HepG2 (cell line): Measurements from ENCODE around the gene CELA2B. TPM values are rescaled to one million over a fixed set of nuclear protein-coding genes. Genes with fewer than 3 reads are reported as not detected.

ENCODE experiments used
- ARHGAP35 ChIP-seq: sonication (generic); formaldehyde crosslinking; IDR thresholded peaks from 2 replicates; pipeline ENCODE4 v1.9.0; 2022; ENCODE audit warnings: mild to moderate bottlenecking, inconsistent platforms, moderate library complexity, missing genetic modification reagents, borderline replicate concordance
- ARID2 ChIP-seq: sonication (generic); formaldehyde crosslinking; IDR thresholded peaks from 2 replicates; pipeline ENCODE4 v1.8.1; 2022; ENCODE audit warnings: mild to moderate bottlenecking, missing genetic modification reagents, borderline replicate concordance
- ASH2L ChIP-seq: fragments of 300-600, 200-600 bp; sonication (generic); IDR thresholded peaks from 2 replicates; pipeline ENCODE4 v1.7.0; 2017; ENCODE audit warnings: low read depth, mild to moderate bottlenecking, moderate library complexity, mixed read lengths, low read length; ENCODE audit not compliant: insufficient read length
- ATF1 ChIP-seq: IDR thresholded peaks from 2 replicates; pipeline ENCODE4 v1.6.1; 2016; ENCODE audit warnings: mild to moderate bottlenecking, control low read depth
- GATAD1 ChIP-seq: IDR thresholded peaks from 2 replicates; pipeline ENCODE4 v1.6.1; 2016; ENCODE audit warnings: missing genetic modification reagents, missing compliant biosample characterization
- HOXA3 ChIP-seq: sonication (generic); formaldehyde crosslinking; IDR thresholded peaks from 2 replicates; pipeline ENCODE4 v1.5.0; 2020; ENCODE audit warnings: missing genetic modification reagents
- ISX ChIP-seq: sonication (generic); formaldehyde crosslinking; conservative IDR thresholded peaks from 2 replicates; pipeline ENCODE4 v1.5.0; 2020; ENCODE audit warnings: missing genetic modification reagents
- MLLT10 ChIP-seq: sonication (generic); formaldehyde crosslinking; IDR thresholded peaks from 2 replicates; pipeline ENCODE4 v1.4.0; 2020; ENCODE audit warnings: missing genetic modification reagents
- MYNN ChIP-seq: sonication (generic); formaldehyde crosslinking; IDR thresholded peaks from 2 replicates; pipeline ENCODE4 v1.4.0; 2020; ENCODE audit warnings: mild to moderate bottlenecking, low read depth, missing genetic modification reagents
- RNF2 ChIP-seq: fragments of 450-650 bp; conservative IDR thresholded peaks from 2 replicates; pipeline ENCODE4 v1.6.1; 2016; ENCODE audit warnings: low read depth
- SALL1 ChIP-seq: sonication (generic); formaldehyde crosslinking; IDR thresholded peaks from 2 replicates; pipeline ENCODE4 v1.8.0; 2022; ENCODE audit warnings: mild to moderate bottlenecking, missing genetic modification reagents
- TBX2 ChIP-seq: sonication (generic); formaldehyde crosslinking; IDR thresholded peaks from 2 replicates; pipeline ENCODE4 v1.5.0; 2020; ENCODE audit warnings: missing genetic modification reagents, mild to moderate bottlenecking, borderline replicate concordance
- ZMAT5 ChIP-seq: sonication (generic); formaldehyde crosslinking; IDR thresholded peaks from 2 replicates; pipeline ENCODE4 v1.5.0; 2020; ENCODE audit warnings: mild to moderate bottlenecking, low read depth, missing genetic modification reagents, borderline replicate concordance
- ZMYM2 ChIP-seq: sonication (generic); formaldehyde crosslinking; IDR thresholded peaks from 2 replicates; pipeline ENCODE4 v1.8.0; 2022; ENCODE audit warnings: mild to moderate bottlenecking, missing genetic modification reagents
- ZNF280B ChIP-seq: sonication (generic); formaldehyde crosslinking; IDR thresholded peaks from 2 replicates; pipeline ENCODE4 v1.5.0; 2020; ENCODE audit warnings: missing genetic modification reagents, mild to moderate bottlenecking, borderline replicate concordance
- ZNF431 ChIP-seq: sonication (generic); formaldehyde crosslinking; IDR thresholded peaks from 2 replicates; pipeline ENCODE4 v1.9.0; 2022; ENCODE audit warnings: missing genetic modification reagents, low read depth, mild to moderate bottlenecking, borderline replicate concordance
- ZNF549 ChIP-seq: sonication (generic); formaldehyde crosslinking; IDR thresholded peaks from 2 replicates; pipeline ENCODE4 v1.5.0; 2020; ENCODE audit warnings: missing genetic modification reagents
- ZNF570 ChIP-seq: sonication (generic); formaldehyde crosslinking; IDR thresholded peaks from 2 replicates; pipeline ENCODE4 v1.4.0; 2020; ENCODE audit warnings: mild to moderate bottlenecking, missing genetic modification reagents, borderline replicate concordance
- ZNF777 ChIP-seq: sonication (generic); formaldehyde crosslinking; IDR thresholded peaks from 2 replicates; pipeline ENCODE4 v1.4.0; 2020; ENCODE audit warnings: missing genetic modification reagents
- polyA plus RNA-seq, 8 experiments: library from polyadenylated mRNA; depleted of rRNA in 3 of 8; stranded (reverse) in 7 of 8; unstranded in 1 of 8; fragments of >200 nt; fragmentation: Illumina TruSeq in 4 of 8; extraction: Trizol in 4 of 8; gene quantifications; 2 replicates each; pipeline versions ENCODE4 v1.2.1 to v1.2.3, GENCODE V29; 2011 to 2016; ENCODE audit warnings: low read depth in 4 of 8, missing spikeins in 1 of 8, mixed read lengths in 1 of 8; ENCODE audit not compliant: insufficient read depth in 1 of 8
- total RNA-seq, 5 experiments: library from RNA; depleted of rRNA; stranded (reverse); fragments of >200 nt; fragmentation: Illumina TruSeq; extraction: Trizol; gene quantifications; 2 replicates each; pipeline ENCODE4 v1.2.3, GENCODE V29; 2016; ENCODE audit warnings: low read depth in 1 of 5
- TF ChIP-seq, protein P1 (sequence below): sonication (generic); formaldehyde crosslinking; conservative IDR thresholded peaks from 2 replicates; pipeline ENCODE4 v1.4.0; 2020; ENCODE audit warnings: missing genetic modification reagents
- TF ChIP-seq, protein P2 (sequence below): sonication (generic); formaldehyde crosslinking; IDR thresholded peaks from 2 replicates; pipeline ENCODE4 v1.4.0; 2020; ENCODE audit warnings: missing genetic modification reagents, borderline replicate concordance
- TF ChIP-seq, protein P3 (sequence below): IDR thresholded peaks from 2 replicates; pipeline ENCODE4 v1.6.1; 2016

Gene CELA2B
- total and polyA plus RNA-seq, 2 of the 13 experiments (the other 11 are each of a cell fraction or from before 2014, with no cell fraction given) = not detected

- TF ChIP-seq, protein P1, sequence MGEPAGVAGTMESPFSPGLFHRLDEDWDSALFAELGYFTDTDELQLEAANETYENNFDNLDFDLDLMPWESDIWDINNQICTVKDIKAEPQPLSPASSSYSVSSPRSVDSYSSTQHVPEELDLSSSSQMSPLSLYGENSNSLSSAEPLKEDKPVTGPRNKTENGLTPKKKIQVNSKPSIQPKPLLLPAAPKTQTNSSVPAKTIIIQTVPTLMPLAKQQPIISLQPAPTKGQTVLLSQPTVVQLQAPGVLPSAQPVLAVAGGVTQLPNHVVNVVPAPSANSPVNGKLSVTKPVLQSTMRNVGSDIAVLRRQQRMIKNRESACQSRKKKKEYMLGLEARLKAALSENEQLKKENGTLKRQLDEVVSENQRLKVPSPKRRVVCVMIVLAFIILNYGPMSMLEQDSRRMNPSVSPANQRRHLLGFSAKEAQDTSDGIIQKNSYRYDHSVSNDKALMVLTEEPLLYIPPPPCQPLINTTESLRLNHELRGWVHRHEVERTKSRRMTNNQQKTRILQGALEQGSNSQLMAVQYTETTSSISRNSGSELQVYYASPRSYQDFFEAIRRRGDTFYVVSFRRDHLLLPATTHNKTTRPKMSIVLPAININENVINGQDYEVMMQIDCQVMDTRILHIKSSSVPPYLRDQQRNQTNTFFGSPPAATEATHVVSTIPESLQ (CRISPR knock-in tag) = no peak
- TF ChIP-seq MYNN = no peak
- TF ChIP-seq, protein P2, sequence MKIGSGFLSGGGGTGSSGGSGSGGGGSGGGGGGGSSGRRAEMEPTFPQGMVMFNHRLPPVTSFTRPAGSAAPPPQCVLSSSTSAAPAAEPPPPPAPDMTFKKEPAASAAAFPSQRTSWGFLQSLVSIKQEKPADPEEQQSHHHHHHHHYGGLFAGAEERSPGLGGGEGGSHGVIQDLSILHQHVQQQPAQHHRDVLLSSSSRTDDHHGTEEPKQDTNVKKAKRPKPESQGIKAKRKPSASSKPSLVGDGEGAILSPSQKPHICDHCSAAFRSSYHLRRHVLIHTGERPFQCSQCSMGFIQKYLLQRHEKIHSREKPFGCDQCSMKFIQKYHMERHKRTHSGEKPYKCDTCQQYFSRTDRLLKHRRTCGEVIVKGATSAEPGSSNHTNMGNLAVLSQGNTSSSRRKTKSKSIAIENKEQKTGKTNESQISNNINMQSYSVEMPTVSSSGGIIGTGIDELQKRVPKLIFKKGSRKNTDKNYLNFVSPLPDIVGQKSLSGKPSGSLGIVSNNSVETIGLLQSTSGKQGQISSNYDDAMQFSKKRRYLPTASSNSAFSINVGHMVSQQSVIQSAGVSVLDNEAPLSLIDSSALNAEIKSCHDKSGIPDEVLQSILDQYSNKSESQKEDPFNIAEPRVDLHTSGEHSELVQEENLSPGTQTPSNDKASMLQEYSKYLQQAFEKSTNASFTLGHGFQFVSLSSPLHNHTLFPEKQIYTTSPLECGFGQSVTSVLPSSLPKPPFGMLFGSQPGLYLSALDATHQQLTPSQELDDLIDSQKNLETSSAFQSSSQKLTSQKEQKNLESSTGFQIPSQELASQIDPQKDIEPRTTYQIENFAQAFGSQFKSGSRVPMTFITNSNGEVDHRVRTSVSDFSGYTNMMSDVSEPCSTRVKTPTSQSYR (CRISPR knock-in tag) = no peak; the same call in 1 of the 2 replicates
- TF ChIP-seq, protein P3, sequence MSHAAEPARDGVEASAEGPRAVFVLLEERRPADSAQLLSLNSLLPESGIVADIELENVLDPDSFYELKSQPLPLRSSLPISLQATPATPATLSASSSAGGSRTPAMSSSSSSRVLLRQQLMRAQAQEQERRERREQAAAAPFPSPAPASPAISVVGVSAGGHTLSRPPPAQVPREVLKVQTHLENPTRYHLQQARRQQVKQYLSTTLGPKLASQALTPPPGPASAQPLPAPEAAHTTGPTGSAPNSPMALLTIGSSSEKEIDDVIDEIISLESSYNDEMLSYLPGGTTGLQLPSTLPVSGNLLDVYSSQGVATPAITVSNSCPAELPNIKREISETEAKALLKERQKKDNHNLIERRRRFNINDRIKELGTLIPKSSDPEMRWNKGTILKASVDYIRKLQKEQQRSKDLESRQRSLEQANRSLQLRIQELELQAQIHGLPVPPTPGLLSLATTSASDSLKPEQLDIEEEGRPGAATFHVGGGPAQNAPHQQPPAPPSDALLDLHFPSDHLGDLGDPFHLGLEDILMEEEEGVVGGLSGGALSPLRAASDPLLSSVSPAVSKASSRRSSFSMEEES (CRISPR knock-in tag) = no peak
- TF ChIP-seq ISX = no peak
- TF ChIP-seq MLLT10 (CRISPR knock-in tag) = no peak
- TF ChIP-seq ARHGAP35 = no peak
- TF ChIP-seq ZNF431 (CRISPR knock-in tag) = no peak
- TF ChIP-seq ZMAT5 (CRISPR knock-in tag) = no peak
- TF ChIP-seq ASH2L = peak; percentile 21
- TF ChIP-seq ZNF280B (CRISPR knock-in tag) = no peak
- TF ChIP-seq ZNF570 (CRISPR knock-in tag) = no peak
- no peak for TF ChIP-seq ZMYM2 (CRISPR knock-in tag)
- TF ChIP-seq ARID2 (CRISPR knock-in tag) = no peak
- no peak; the same call in 1 of the 2 replicates for TF ChIP-seq TBX2 (CRISPR knock-in tag)
- TF ChIP-seq ATF1 (CRISPR knock-in tag) = 0 out of 2 replicates have a peak, but pooled peaks have one; percentile 20
- TF ChIP-seq ZNF777 = no peak
- no peak for TF ChIP-seq RNF2
- peak; percentile 45; the same call in 1 of the 2 replicates for TF ChIP-seq GATAD1
- TF ChIP-seq ZNF549 (CRISPR knock-in tag) = no peak
- TF ChIP-seq SALL1 (CRISPR knock-in tag) = peak; percentile 48
- TF ChIP-seq HOXA3 (CRISPR knock-in tag) = peak; percentile 73
Observed at GRCh38 chr1:15524283-15525049, 48.6 kb downstream of the CELA2B start (continued).
